ENCODE measurements around the gene RASSF6. TPM values are rescaled to one million over a fixed set of nuclear protein-coding genes. Genes with fewer than 3 reads are reported as not detected.

Gene RASSF6
- polyA plus RNA-seq, 1 of the 3 experiments (the other 2 are of a cell fraction): not detected

- H3F3A ChIP-seq (replicated peaks; ENCODE audit: insufficient read depth): no peaks in the 10 kb centered on the region
- under 1% methylated on average over 4 of the region's 4 CpGs for WGBS (ENCODE audit: low lambda C conversion rate)
- H2AFZ ChIP-seq (ENCODE audit: low read depth): no peak overlapping the region
- no peaks in the 10 kb centered on the region for H4K20me1 ChIP-seq (ENCODE audit: insufficient read depth)
- no peaks in the 10 kb centered on the region for H3K36me3 ChIP-seq (replicated peaks in 1 of 2; ENCODE audit: control insufficient read depth in 1 of 2, insufficient read depth in 2 of 2, low read length in 1 of 2)
- no peak for TF ChIP-seq GATA2 (CRISPR knock-in tag; IDR thresholded peaks at IDR 0.05)
- TF ChIP-seq SMC3 (IDR thresholded peaks at IDR 0.05; ENCODE audit: low read depth, low read length): no peak
- TF ChIP-seq MEF2A (IDR thresholded peaks at IDR 0.05; ENCODE audit: borderline replicate concordance, low read depth): no peak
- TF ChIP-seq EZH2phosphoT487 (IDR thresholded peaks at IDR 0.05; ENCODE audit: borderline replicate concordance, low read depth): no peak
- TF ChIP-seq YY1 (IDR thresholded peaks at IDR 0.05; ENCODE audit: low read depth): no peak
- TF ChIP-seq ELF1 (IDR thresholded peaks at IDR 0.05): no peak
- TF ChIP-seq FOXM1 (IDR thresholded peaks at IDR 0.05; ENCODE audit: low read depth): no peak
- TF ChIP-seq FOXJ3 (CRISPR knock-in tag; IDR thresholded peaks at IDR 0.05): no peak
- TF ChIP-seq SIN3A (IDR thresholded peaks at IDR 0.05; ENCODE audit: borderline replicate concordance, low read depth, low read length): no peak
- TF ChIP-seq, protein P1, sequence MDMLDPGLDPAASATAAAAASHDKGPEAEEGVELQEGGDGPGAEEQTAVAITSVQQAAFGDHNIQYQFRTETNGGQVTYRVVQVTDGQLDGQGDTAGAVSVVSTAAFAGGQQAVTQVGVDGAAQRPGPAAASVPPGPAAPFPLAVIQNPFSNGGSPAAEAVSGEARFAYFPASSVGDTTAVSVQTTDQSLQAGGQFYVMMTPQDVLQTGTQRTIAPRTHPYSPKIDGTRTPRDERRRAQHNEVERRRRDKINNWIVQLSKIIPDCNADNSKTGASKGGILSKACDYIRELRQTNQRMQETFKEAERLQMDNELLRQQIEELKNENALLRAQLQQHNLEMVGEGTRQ (IDR thresholded peaks at IDR 0.05; ENCODE audit: borderline replicate concordance, low read depth, low read length): no peak
- TF ChIP-seq JUND (IDR thresholded peaks at IDR 0.05): no peak
- TF ChIP-seq TAF1 (IDR thresholded peaks at IDR 0.05; ENCODE audit: borderline replicate concordance, low read depth, low read length): no peak
- TF ChIP-seq RFX5 (IDR thresholded peaks at IDR 0.05; ENCODE audit: low read length): no peak
- ChIA-PET POLR2A (no interaction called here), CTCF (interaction anchor here (1.3 kb wide), 1 partner anchor 46 kb away, joined by 4 read pairs; no protein-coding TSS in a partner anchor)
- DNase-seq: no peak
- H3K9me3 ChIP-seq: no peaks in the 10 kb centered on the region
- H3K4me1 ChIP-seq (ENCODE audit: control insufficient read depth in 1 of 2, insufficient read depth in 2 of 2, low read depth in 1 of 2, low read length in 1 of 2): no peaks in the 10 kb centered on the region
- H3K27me3 ChIP-seq (ENCODE audit: insufficient read depth): peaks cover 27% of the 10 kb centered on the region; the same call in 1 of the 2 replicates
- no peaks in the 10 kb centered on the region for H3K9me2 ChIP-seq
- no peak overlapping the region for H3K4me2 ChIP-seq
- no peak overlapping the region for H3K4me3 ChIP-seq (ENCODE audit: low read depth in 2 of 2, low read length in 1 of 2)
- no peaks in the 10 kb centered on the region for H3K79me2 ChIP-seq (ENCODE audit: insufficient read depth)
- no peak overlapping the region for H3K27ac ChIP-seq (ENCODE audit: low read depth in 2 of 2, low read length in 1 of 2)
- H3K9ac ChIP-seq: no peak overlapping the region
Measured at GRCh38 chr4:73619346-73619745, 890 bp downstream of the RASSF6 start.

DNA sequence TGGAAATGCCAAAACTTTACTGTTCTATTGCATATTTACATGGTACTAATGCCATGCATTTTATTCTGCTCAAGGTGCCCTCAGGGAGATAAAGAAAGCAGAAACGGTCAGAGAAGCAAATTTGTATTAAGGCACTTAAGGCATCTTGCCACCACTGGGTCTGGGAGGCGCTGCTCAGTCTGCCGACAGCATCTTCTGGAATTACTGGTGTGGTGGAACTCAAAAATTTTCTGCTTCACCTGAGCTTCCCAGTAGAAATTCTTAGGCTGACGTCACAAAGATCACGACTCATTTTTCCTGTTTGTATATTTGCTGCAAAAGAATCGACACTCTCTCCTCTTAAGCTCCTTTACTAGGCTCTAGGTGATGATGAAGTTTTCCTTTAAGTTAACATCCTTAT lies 3.0 kb downstream of the RASSF6 start:
- H3K27me3 ChIP-seq (ENCODE audit: insufficient read depth): peaks cover 27% of the 10 kb centered on the region; the same call in 1 of the 2 replicates
- DNase-seq: no peak
- H3K36me3 ChIP-seq (replicated peaks in 1 of 2; ENCODE audit: control insufficient read depth in 1 of 2, insufficient read depth in 2 of 2, low read length in 1 of 2): no peaks in the 10 kb centered on the region
- no peaks in the 10 kb centered on the region for H3F3A ChIP-seq (replicated peaks; ENCODE audit: insufficient read depth)
- no peak overlapping the region for H3K4me2 ChIP-seq
- no peaks in the 10 kb centered on the region for H4K20me1 ChIP-seq (ENCODE audit: insufficient read depth)
- H3K4me1 ChIP-seq (ENCODE audit: control insufficient read depth in 1 of 2, insufficient read depth in 2 of 2, low read depth in 1 of 2, low read length in 1 of 2): no peaks in the 10 kb centered on the region
- H3K9me2 ChIP-seq: no peaks in the 10 kb centered on the region
- H2AFZ ChIP-seq (ENCODE audit: low read depth): no peak overlapping the region
- ChIA-PET POLR2A (no interaction called here), CTCF (no interaction called here)
- 17% methylated on average over 6 of the region's 6 CpGs for WGBS (ENCODE audit: low lambda C conversion rate)
- H3K9ac ChIP-seq: no peak overlapping the region
- no peaks in the 10 kb centered on the region for H3K79me2 ChIP-seq (ENCODE audit: insufficient read depth)
- TF ChIP-seq POLR2AphosphoS5 (IDR thresholded peaks at IDR 0.05; ENCODE audit: low read depth, low read length) (no peak), CHD2 (IDR thresholded peaks at IDR 0.05; ENCODE audit: low read length, partially characterized antibody) (no peak), RCOR1 (IDR thresholded peaks at IDR 0.05; ENCODE audit: low read length) (no peak), FOXM1 (IDR thresholded peaks at IDR 0.05; ENCODE audit: low read depth) (no peak), IRF3 (IDR thresholded peaks at IDR 0.05; ENCODE audit: low read depth, low read length) (no peak), YY1 (IDR thresholded peaks at IDR 0.05; ENCODE audit: low read depth) (no peak), GATA2 (CRISPR knock-in tag; IDR thresholded peaks at IDR 0.05) (no peak)
- H3K27ac ChIP-seq (ENCODE audit: low read depth in 2 of 2, low read length in 1 of 2): no peak overlapping the region
- no peak overlapping the region for H3K4me3 ChIP-seq (ENCODE audit: low read depth in 2 of 2, low read length in 1 of 2)
- H3K9me3 ChIP-seq: no peaks in the 10 kb centered on the region
